Hematopoietic multipotent progenitor cell treated with erythropoietin and hydrocortisone succinate and interleukin-3 and kit ligand, for 15 days (in vitro differentiated cells): ENCODE results near the gene TPPP3.
"Not testable (repeated sequence)": the region's sequence is repeated elsewhere in the genome, so short reads cannot be mapped to it uniquely, and the experiment has no call there.

Source experiments
- DNase-seq: peaks from one replicate; pipeline ENCODE4 v3.0.0-alpha.2; 2015; ENCODE audit warnings: low spot score

The TPPP3 gene

DNA sequence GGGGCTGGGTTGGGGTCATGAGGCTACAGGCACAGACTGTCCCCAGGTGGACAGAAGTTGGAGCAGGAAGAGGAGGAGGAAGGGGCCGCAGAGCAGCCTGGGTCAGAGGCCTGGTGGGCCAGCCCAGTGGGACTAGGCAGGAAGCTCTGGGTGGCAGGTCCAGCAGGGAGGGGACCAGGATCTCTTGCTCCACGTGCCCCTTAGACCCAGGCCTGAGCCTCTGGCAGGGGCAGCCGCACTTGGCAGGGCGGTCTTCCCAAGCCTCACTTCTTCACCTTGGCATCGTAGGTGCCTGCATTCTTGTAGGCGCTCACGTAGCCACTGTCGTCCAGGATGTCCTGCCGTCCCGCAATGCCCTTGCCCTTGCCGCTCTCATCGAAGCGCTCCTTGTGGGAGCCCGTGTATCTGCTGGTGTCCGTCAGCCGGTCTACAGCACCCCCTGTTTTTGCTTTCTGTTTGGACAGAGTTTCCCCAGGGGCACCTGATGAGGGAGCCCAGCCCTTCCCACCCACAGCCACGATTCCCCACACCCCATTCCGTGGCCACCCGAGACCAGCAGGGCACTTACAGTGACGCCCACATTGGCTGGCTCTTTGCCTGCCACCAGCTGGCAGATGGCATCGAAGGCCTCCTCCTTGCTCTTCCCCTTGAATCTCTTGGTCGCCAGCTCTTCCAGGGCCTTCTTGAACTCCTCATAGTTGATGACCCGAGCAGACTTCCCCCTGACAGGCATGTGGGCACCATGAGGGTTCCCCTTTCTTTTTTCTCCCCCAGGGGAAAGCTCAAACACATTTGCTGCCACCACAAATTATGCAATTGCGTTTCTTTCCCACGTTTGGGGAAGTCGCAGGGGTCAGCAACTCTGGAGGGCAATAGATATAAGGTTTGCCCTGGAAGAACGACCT lies 3.1 kb downstream of the TPPP3 start:
- no peak for DNase-seq

- DNase-seq = no peak
These were observed 4.7 kb downstream of the TPPP3 start for GRCh38 chr16:67388591-67388990.

DNA sequence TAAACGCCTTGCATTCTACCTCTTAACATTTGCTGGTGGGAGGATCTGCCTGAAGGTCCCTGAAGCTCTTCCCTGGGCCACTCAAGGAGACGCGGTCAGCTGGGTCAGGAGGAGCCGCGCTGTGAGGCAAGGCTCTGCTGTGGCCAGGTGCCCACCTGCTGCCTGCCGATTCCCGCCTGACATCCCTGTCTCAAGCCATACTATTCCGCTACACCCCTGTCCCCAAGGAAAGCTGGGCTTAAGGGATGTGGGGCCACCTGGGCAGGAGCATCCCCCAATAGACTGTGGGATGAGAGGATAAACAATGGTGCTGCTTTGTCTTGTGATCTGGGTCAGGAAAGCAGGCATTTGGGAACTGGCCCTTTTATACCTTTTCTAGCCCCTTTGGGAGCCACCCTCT lies 5.1 kb downstream of the TPPP3 start:
- no peak for DNase-seq

DNA sequence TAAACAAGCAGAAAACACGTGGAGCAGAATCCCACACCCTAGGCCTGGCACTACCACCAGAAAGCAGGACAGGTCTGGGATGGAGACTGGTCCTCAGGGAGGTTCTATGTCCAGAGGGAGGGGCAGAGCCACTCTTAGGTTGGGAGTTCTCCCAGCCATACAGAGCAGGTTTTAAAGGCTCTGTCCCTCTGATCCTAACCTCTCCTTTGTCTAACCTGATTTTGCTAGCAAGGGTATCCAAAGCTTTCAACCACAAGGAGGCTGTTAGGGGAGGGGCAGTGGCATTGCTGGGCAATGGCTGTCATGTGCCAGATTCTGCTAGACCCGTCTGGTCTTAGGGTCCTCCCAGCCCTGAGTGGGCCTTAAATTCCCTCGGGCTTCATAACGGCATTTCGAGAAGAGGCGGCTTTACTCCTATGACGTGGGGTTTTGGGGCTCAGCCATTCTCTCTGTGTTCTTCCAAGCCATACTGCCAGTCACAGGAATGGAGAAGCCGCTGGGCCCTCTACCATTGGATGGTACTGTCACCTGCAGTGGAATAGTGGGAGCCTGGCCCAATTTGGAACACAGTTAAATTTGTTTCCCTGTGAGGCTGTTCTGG lies 5.7 kb downstream of the TPPP3 start:
- DNase-seq = no peak

DNA sequence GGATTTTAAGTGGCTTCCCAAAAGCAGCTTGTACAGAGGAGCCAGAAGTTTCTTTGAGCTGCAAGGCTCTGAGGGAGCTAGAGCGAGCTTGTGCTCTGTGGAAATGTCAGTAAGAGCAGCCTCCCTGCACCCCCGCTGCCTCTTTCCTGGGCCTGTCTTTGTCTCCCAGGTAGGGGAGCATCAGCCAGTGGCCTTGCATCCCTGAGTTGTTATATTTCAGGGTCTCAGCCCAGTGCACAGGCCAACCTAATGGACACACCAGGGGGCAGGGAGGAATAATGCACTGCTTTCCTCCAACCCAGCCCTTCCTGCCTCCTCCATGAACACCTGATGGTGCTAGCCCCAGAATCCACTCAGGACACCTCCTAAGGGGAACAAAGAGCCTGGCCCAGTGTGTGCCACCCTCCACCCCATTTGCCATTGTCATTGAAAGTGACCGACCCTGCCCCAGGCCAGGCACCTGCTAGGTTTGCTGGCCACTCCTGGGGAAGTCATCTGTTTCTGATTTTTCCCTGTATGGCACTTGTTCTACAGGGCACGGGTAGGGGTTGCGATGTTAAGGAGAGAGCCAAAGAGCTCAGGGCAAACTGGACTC lies 6.3 kb downstream of the TPPP3 start:
- DNase-seq = no peak

DNA sequence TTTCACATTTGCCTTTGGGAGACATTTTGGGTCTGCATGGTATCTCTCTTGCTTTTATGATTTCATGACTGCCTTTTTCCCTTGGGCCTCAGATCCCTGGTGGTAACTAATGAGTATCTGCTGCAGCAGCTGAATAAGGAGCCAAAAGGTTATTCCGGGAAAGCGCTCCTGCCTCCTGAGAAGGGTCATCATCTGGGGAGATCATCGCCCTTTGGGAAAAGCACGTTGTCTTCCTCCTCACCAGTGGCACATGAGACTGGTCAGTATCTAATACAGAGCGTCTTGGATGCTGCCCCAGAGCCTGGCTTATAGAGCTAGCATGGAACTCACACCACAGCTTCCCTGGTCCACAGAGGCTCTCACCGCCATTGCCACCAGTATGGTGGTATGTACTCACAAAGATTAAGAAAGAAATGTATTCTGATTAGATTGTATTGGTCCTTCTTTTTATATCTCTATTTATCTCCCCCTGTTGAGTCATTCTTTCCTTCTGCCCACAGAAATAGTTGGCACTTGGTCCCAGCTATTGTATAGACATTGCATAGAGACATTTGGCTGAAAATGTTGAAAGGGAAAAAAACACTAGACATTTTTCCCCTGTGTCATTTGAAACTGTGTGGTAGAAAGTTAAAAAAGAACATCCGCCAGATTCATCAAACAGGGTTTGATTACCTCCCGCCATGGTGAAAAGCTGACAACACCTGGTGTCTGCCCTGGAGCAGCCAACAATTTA lies 8.4 kb downstream of the TPPP3 start:
- DNase-seq = no peak

GRCh38 chr16:67383284-67383683 lies 10.0 kb downstream of the TPPP3 start:
- no peak for DNase-seq

GRCh38 chr16:67378642-67379041 lies 14.7 kb downstream of the TPPP3 start:
- no peak for DNase-seq

- DNase-seq = not testable (repeated sequence)
These were observed 17.3 kb downstream of the TPPP3 start for GRCh38 chr16:67376012-67376411.

- peak; percentile 12 for DNase-seq
These were observed 20.6 kb downstream of the TPPP3 start for GRCh38 chr16:67372664-67373063.

GRCh38 chr16:67370661-67371060 lies 22.6 kb downstream of the TPPP3 start:
- no peak for DNase-seq

GRCh38 chr16:67364600-67365235 lies 28.6 kb downstream of the TPPP3 start:
- DNase-seq = no peak

- DNase-seq = no peak
These were observed 32.3 kb downstream of the TPPP3 start for GRCh38 chr16:67361038-67361437.

DNA sequence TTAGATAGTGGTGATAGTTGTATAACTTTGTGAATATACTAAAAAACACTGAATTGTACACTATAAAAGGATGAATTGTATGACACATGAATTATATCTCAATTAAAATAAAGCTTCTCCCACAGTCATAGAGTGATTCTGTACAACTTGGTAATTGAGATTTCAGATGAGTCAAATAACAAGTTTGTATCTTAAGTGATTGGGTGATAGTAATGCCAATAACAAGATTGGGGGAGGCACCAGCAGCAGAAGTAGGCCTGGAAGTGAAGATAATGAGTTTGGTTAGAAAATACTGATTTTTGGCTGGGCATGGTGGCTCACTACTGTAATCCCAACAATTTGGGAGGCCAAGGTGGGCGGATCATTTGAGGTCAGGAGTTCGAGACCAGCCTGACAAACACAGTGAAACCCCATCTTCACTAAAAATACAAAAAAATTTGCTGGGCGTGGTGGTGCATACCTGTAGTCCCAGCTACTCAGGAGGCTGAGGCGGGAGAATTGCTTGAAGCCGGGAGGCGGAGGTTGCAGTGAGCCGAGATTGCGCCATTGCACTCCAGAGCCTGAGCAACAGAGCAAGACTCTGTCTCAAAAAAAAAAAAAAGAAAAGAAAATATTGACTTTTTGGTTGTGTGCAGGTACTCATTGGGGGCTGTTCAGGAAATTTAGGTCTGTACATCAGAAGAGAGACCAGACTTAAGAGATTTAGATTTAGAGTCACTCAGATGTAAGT lies 33.6 kb downstream of the TPPP3 start:
- DNase-seq = not testable (repeated sequence)

- DNase-seq = no peak
These were observed 35.7 kb downstream of the TPPP3 start for GRCh38 chr16:67357561-67357960.

- DNase-seq = no peak
These were observed 36.9 kb downstream of the TPPP3 start for GRCh38 chr16:67356396-67356795.

- DNase-seq = not testable (repeated sequence)
These were observed 40.8 kb downstream of the TPPP3 start for GRCh38 chr16:67352463-67352862.

DNA sequence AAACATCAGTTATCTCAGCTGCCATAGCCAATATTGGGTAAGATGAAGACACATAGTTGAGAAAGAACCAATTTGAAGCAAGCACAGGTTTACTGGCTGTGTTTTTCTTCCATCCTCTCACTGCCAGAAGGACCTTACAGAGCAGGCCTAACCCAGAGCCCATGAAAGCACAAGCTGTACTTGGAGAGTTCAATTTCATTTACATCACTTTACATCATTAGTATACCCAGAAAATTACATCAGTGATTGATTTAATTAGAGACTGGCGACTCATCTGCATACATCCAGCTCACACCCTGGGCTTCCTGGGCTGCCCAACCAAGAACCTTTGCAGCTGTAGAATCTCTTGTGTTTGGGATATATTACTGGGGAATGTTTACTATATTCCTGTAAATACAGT lies 43.0 kb downstream of the TPPP3 start:
- no peak for DNase-seq

DNA sequence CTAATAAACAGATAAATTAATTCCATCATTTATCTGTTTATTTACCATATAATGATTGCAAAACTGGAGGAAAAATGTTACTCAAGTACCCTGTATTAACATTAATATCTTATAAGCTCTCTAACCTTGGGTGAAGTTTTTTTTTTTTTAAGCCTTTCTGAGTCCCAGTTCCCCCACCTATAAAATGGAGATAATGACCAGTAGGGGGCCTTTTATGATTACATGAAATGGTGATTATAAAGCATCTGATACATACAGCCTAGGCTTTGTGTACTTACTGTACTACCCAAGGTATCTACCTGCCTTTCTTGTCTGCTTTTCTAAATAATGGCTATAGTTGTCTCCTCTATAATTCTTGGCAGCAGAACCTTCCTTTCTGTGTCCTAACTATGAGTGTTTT lies 44.1 kb downstream of the TPPP3 start:
- peak; percentile 52 for DNase-seq

- no peak for DNase-seq
These were observed 47.0 kb downstream of the TPPP3 start for GRCh38 chr16:67346341-67346740.

DNA sequence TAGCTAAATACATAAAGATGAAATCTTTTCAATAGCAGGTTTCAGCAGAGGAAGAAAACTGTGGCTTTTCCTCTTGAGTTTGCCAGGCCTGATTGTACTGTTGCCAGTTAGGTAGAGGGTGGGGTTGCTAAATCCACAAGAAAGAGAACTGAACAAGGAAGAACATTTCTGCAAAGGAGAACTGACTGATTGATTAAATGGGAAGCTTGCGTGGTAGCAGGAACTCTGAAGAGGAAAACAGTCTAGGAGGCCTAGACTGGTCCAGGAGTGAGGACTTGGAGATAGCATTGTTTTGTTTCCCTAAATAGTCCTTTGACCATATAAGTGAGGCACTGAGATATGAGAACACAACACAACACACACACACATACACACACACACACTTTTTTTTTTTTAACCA lies 47.9 kb downstream of the TPPP3 start:
- DNase-seq = no peak
